ENCODE results near the gene PCNP. TPM values are rescaled to one million over a fixed set of nuclear protein-coding genes. Genes with fewer than 3 reads are reported as not detected.
"Not testable (repeated sequence)": the region's sequence is repeated elsewhere in the genome, so short reads cannot be mapped to it uniquely, and the experiment has no call there.

Gene PCNP
- polyA plus RNA-seq, 1 experiment = 25.9 TPM

DNA sequence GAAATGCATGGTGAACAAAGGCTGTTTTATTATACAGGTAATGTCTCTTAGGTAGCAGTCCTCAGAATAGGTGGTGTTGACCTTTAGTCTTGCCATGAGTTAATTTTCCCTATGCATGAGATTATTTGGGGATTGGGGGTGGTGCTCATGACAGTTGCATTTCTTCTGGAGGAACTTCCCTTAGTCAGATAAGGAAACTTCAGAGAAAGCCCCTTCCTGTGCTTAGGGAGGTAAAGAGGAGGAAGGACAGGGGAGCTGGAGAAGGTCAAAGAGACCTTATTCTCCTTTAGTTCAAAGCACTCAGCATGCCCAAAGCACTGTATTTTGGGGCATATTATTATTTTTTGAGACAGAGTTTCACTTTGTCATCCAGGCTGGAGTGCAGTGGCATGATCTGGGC is 55.2 kb downstream of the PCNP start:
- TF ChIP-seq, protein P1, sequence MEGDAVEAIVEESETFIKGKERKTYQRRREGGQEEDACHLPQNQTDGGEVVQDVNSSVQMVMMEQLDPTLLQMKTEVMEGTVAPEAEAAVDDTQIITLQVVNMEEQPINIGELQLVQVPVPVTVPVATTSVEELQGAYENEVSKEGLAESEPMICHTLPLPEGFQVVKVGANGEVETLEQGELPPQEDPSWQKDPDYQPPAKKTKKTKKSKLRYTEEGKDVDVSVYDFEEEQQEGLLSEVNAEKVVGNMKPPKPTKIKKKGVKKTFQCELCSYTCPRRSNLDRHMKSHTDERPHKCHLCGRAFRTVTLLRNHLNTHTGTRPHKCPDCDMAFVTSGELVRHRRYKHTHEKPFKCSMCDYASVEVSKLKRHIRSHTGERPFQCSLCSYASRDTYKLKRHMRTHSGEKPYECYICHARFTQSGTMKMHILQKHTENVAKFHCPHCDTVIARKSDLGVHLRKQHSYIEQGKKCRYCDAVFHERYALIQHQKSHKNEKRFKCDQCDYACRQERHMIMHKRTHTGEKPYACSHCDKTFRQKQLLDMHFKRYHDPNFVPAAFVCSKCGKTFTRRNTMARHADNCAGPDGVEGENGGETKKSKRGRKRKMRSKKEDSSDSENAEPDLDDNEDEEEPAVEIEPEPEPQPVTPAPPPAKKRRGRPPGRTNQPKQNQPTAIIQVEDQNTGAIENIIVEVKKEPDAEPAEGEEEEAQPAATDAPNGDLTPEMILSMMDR (IDR thresholded peaks at IDR 0.05; ENCODE audit: insufficient read depth, low read depth, low read length) = no peak
- ChIA-PET CTCF (interaction anchor here (1.2 kb wide), 1 partner anchor 8 kb away, joined by 3 read pairs; no protein-coding TSS in a partner anchor), POLR2A (no interaction called here)
- peaks cover 3% of the 10 kb centered on the region; the same call in 1 of the 2 replicates for H3K27me3 ChIP-seq (ENCODE audit: control insufficient read depth, insufficient read depth, low read length)
- H3K4me3 ChIP-seq (ENCODE audit: low read depth, low read length) = no peak overlapping the region
- no peak for DNase-seq (ENCODE audit: low read depth)
- H3K36me3 ChIP-seq (ENCODE audit: control insufficient read depth, insufficient read depth, low read length) = no peaks in the 10 kb centered on the region

DNA sequence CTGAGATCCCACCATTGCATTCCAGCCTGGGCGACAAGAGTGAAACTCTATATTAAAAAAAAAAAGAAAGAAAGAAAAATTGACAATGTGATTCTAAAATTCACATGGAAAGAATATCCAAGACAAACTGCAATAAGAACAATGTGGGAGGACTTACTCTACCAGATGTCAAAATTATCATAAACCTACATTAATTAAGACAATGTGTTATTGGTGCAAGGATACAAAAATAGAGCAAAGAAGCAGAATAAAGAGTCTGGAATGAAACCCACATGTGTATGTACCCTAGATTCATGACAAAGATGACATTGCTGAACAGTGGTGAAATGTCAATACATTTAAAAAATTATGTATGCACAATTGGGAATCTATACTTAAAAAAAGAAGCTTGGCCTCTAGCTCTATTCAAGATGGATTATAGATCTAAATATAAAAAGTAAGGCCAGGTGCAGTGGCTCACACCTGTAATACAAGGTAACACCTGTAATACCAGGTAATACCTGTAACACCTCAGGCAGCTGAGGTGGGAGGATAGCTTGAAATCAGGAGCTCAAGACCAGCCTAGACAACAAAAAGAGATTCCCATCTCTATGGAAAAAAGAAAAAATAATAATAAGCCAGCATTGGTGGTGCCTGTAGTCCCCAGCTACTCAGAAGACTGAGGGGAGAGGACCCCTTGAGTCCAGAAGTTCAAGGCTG is 57.3 kb downstream of the PCNP start:
- ChIA-PET POLR2A (no interaction called here), CTCF (interaction anchor here (1.0 to 1.7 kb wide), 2 partner anchors 11 to 58 kb away, joined by 3 to 4 read pairs; partner anchors contain the start of gene PCNP)
- DNase-seq (ENCODE audit: low read depth) = no peak
- Histone ChIP-seq H3K36me3 (ENCODE audit: control insufficient read depth, insufficient read depth, low read length) (no peaks in the 10 kb centered on the region), H3K4me3 (ENCODE audit: low read depth, low read length) (no peak overlapping the region), H3K27me3 (ENCODE audit: control insufficient read depth, insufficient read depth, low read length) (peaks cover 3% of the 10 kb centered on the region; the same call in 1 of the 2 replicates)
- TF ChIP-seq, protein P1 (IDR thresholded peaks at IDR 0.05; ENCODE audit: insufficient read depth, low read depth, low read length) = no peak

DNA sequence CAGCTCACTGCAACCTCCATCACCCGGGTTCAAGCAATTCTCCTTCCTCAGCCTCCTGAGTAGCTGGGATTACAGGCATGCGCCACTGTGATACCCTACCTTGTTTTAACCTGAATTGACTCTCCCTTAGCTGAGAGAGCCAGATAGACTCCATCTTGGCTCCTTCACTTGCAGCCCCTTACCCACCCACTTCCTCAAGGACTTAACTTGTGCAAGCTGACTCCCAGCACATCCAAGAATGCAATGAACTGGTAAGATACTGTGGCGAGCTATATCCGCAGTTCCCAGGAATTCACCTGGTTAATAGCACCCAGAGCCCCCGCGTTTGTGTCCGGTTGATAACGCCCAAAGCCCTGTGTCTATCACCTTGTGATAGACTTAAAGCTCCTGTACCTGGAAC is 58.0 kb downstream of the PCNP start:
- H3K27me3 ChIP-seq (ENCODE audit: control insufficient read depth, insufficient read depth, low read length); H3K36me3 ChIP-seq (ENCODE audit: control insufficient read depth, insufficient read depth, low read length); DNase-seq (ENCODE audit: low read depth); H3K4me3 ChIP-seq (ENCODE audit: low read depth, low read length); POLR2A ChIA-PET: not testable (repeated sequence)
- CTCF ChIA-PET = interaction anchor here (0.6 to 1.7 kb wide), 3 partner anchors 12 to 58 kb away, joined by 3 to 4 read pairs (median 3); partner anchors contain the start of gene PCNP

DNA sequence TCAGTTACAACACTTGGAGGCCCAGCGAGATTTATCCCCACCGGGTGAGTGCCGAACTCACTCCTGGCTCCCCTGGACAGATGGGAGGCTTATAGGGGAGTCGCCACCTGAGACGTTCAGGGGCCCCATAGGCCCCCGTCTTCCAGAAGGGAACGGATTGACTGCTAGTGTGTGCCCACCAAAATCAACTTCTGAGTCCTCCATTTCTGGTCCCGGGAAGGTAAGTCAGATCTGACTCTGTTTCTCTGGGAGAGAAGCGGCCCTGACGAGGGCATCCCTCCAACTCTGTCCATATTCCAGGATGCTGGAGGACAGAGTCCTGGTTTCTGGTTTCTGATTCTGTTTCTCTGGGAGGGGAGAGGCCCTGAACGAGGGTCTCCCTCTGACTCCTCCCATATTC is 58.6 kb downstream of the PCNP start:
- no peak overlapping the region for H3K4me3 ChIP-seq (ENCODE audit: low read depth, low read length)
- H3K36me3 ChIP-seq (ENCODE audit: control insufficient read depth, insufficient read depth, low read length) = no peaks in the 10 kb centered on the region
- peaks cover 3% of the 10 kb centered on the region; the same call in 1 of the 2 replicates for H3K27me3 ChIP-seq (ENCODE audit: control insufficient read depth, insufficient read depth, low read length)
- POLR2A ChIA-PET = no interaction called here
- DNase-seq (ENCODE audit: low read depth) = no peak
- TF ChIP-seq, protein P1 (IDR thresholded peaks at IDR 0.05; ENCODE audit: insufficient read depth, low read depth, low read length) = no peak
- CTCF ChIA-PET = interaction anchor here (1.7 kb wide), 1 partner anchor 59 kb away, joined by 4 read pairs; the partner anchor contains the start of gene PCNP

DNA sequence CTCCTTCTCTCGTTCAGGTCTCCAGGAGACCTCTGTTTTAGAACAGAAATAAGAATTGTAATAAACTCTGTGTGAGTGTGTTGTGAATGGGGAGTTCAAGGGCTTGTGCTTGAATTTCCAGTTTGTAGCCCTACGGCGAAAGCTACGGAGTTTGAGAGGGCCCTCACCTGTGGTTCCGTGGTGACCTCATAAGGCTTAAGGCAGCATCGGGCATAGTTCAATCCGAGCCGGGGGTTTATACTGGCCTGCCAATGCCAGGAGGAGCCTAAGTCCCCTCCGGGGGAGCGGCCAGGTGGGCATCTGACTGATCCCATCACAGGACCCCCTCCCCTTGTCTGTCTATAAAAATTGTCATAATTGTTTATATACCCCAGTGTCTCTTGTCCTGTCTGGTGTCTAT is 59.2 kb downstream of the PCNP start:
- no peaks in the 10 kb centered on the region for H3K36me3 ChIP-seq (ENCODE audit: control insufficient read depth, insufficient read depth, low read length)
- peaks cover 3% of the 10 kb centered on the region; the same call in 1 of the 2 replicates for H3K27me3 ChIP-seq (ENCODE audit: control insufficient read depth, insufficient read depth, low read length)
- DNase-seq (ENCODE audit: low read depth) = no peak
- TF ChIP-seq, protein P1 (IDR thresholded peaks at IDR 0.05; ENCODE audit: insufficient read depth, low read depth, low read length) = no peak
- H3K4me3 ChIP-seq (ENCODE audit: low read depth, low read length) = no peak overlapping the region
- CTCF ChIA-PET = no interaction called here
- POLR2A ChIA-PET = no interaction called here
